ENCODE data around the gene PHPT1. TPM values are rescaled to one million over a fixed set of nuclear protein-coding genes. Genes with fewer than 3 reads are reported as not detected.
"Not testable (repeated sequence)": the region's sequence is repeated elsewhere in the genome, so short reads cannot be mapped to it uniquely, and the experiment has no call there.

PHPT1 gene
- total and polyA plus RNA-seq, 8 donors: 66.1 to 151 (median 100) TPM

DNA sequence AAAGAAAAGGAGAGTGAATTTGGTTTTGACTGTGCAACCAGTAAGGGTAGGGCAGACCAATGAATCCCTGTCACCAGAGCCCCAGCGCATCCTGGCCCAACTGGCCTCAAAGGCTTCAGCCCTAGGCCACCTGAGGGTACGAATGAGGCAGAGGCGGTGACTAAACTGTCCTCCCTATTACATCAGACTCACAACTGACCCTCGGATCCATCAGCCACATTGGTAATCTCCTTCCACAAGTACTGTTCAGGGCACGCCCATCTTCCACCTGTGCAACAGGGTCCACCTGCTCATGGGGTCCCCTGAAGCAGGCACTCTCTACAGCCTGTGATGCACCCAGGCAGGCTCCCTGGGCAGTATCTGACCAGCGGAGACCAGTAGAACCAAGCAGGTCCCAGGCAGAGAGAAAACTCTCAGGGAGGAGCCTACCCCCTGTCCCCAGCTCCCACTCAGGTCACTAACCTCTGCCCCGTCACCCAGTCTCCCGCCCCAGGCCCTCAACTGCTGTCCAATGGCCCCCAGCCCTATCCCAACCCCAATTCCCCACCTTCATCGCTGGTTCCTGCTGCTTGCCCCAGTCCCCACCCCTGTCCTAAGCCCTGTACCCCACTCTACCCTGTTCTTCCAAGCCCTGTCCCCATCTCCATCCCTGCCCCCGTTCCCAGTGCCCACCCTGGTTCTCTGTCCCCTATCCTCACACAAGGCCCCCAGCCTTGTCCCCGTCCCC lies 16.0 kb downstream of the PHPT1 start:
- DNase-seq (peak in 1 of 4 donors; percentile 27), ATAC-seq (no peak)
- no peak overlapping the region for H3K27ac ChIP-seq
- peaks cover 0 to 35% of the 10 kb centered on the region in 2 donors for H3K36me3 ChIP-seq
- peak overlapping the region; percentile 67 for H3K4me3 ChIP-seq
- intact Hi-C loops (cut with DNase I): no loop called here
- no peak for TF ChIP-seq CTCF (IDR thresholded peaks at IDR 0.05)
- H3K4me1 ChIP-seq: peaks cover 9 to 22% of the 10 kb centered on the region in 2 donors
- H3K27me3 ChIP-seq: no peaks in the 10 kb centered on the region
- no peaks in the 10 kb centered on the region for H3K9me3 ChIP-seq

DNA sequence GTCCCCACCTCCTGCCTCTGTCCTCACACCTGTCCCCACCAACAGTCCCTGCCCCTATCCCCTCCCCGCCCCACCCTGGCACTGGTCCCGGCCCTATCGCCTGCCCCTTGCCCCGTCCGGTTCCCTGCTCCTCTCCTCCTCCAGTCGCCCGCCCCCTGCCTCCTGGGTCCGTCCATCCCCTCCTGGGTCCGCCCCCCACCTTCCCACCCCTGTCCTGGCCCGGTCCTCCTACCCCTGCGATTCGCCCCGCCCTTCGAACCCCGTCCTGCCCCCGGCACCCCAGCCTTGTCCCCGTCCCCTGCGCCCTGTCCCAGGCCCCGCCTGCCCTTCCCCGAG lies 16.5 kb downstream of the PHPT1 start:
- intact Hi-C loops (cut with DNase I): no loop called here
- no peaks in the 10 kb centered on the region for H3K9me3 ChIP-seq

GRCh38 chr9:136866898-136867421 lies 17.8 kb downstream of the PHPT1 start:
- peak overlapping the region; percentile 40 to 67 for H3K4me3 ChIP-seq
- H3K27ac ChIP-seq: peak overlapping the region; percentile 13 to 83
- peaks cover 9 to 22% of the 10 kb centered on the region in 2 donors for H3K4me1 ChIP-seq
- H3K36me3 ChIP-seq: peaks cover 0 to 19% of the 10 kb centered on the region in 2 donors
- intact Hi-C loops (cut with DNase I); H3K9me3 ChIP-seq; ATAC-seq; H3K27me3 ChIP-seq: not testable (repeated sequence)
- DNase-seq: peak in 2 of 4 donors; percentile 28 to 48

More for the DNA sequence above, 16.5 kb downstream of the PHPT1 start:
- Histone ChIP-seq H3K4me1 (peaks cover 9 to 22% of the 10 kb centered on the region in 2 donors), H3K27ac (peak overlapping the region; percentile 26 to 83), H3K36me3 (peaks cover 0 to 31% of the 10 kb centered on the region in 2 donors), H3K27me3 (no peaks in the 10 kb centered on the region), H3K4me3 (peak overlapping the region; percentile 67)
- DNase-seq (peak in 1 of 4 donors; percentile 47), ATAC-seq (peak; percentile 14)
- no peak for TF ChIP-seq CTCF (IDR thresholded peaks at IDR 0.05)

DNA sequence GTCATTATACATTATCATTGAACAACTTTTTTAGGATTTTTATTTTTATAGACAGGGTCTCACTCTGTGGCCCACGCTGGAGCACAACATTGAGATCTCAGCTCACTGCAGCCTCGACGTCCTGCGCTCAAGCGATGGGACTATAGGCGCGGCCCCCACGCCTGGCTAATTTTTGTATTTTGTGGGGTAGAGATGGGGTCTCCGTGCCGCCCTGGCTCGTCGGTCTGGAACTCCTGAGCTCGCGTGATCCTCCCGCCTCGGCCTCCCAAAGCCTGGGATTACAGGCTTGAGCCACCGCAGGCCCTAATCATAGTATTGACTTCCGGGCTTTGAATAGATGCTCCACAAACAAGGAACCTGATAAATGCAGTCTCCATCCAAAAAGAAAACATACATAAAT lies 18.3 kb downstream of the PHPT1 start:
- ATAC-seq (no peak), DNase-seq (peak in 2 of 4 donors; percentile 5 to 64)
- Histone ChIP-seq H3K4me1 (peaks cover 9 to 22% of the 10 kb centered on the region in 2 donors), H3K27ac (no peak overlapping the region), H3K27me3 (no peaks in the 10 kb centered on the region), H3K4me3 (no peak overlapping the region), H3K36me3 (peaks cover 0 to 14% of the 10 kb centered on the region in 2 donors), H3K9me3 (peaks cover 0 to 9% of the 10 kb centered on the region in 2 donors)
- intact Hi-C loops (cut with DNase I): no loop called here
- no peak for TF ChIP-seq CTCF (IDR thresholded peaks at IDR 0.05)

- H3K27ac ChIP-seq: no peak overlapping the region
- H3K4me3 ChIP-seq: no peak overlapping the region
- H3K36me3 ChIP-seq: peaks cover 0 to 9% of the 10 kb centered on the region in 2 donors
- H3K9me3 ChIP-seq: peaks cover 0 to 13% of the 10 kb centered on the region in 2 donors
- intact Hi-C loops (cut with DNase I): no loop called here
- no peaks in the 10 kb centered on the region for H3K27me3 ChIP-seq
- ATAC-seq (no peak), DNase-seq (peak in 2 of 4 donors; percentile 19 to 24)
- peaks cover 9 to 22% of the 10 kb centered on the region in 2 donors for H3K4me1 ChIP-seq
- no peak for TF ChIP-seq CTCF (IDR thresholded peaks at IDR 0.05)
Observed at GRCh38 chr9:136867917-136868316, 18.7 kb downstream of the PHPT1 start.
